HG03039 (cell line): ENCODE measurements around the gene VSIG4.
A peak's percentile ranks its signal among the peaks of the same experiment; 100 is the strongest.
"Not testable (repeated sequence)": the region's sequence is repeated elsewhere in the genome, so short reads cannot be mapped to it uniquely, and the experiment has no call there.

ENCODE experiments used
- ATAC-seq: cut with Tn5 transposase; IDR thresholded peaks from one replicate; pipeline ENCODE4 v1.9.1; 2021; ENCODE audit warnings: mild to moderate bottlenecking, moderate library complexity; ENCODE audit not compliant: unreplicated experiment

The VSIG4 gene

GRCh38 chrX:65985922-65986588, 53.8 kb downstream of the VSIG4 start:
- ATAC-seq = peak; percentile 77

- no peak for ATAC-seq
Observed at GRCh38 chrX:65985211-65985610, 54.7 kb downstream of the VSIG4 start.

GRCh38 chrX:65977161-65977560, 62.7 kb downstream of the VSIG4 start:
- not testable (repeated sequence) for ATAC-seq

GRCh38 chrX:65976161-65976560, 63.7 kb downstream of the VSIG4 start:
- ATAC-seq = no peak

- not testable (repeated sequence) for ATAC-seq
Observed at GRCh38 chrX:65975161-65975751, 64.6 kb downstream of the VSIG4 start.
